ENCODE results near the gene TLDC2.

- no peak for TF ChIP-seq CTCF (IDR thresholded peaks at IDR 0.05; ENCODE audit: low read depth, low read length, missing input control)
- TF ChIP-seq SP1 (IDR thresholded peaks at IDR 0.05) = no peak
- TF ChIP-seq REST (IDR thresholded peaks at IDR 0.05) = no peak
- no peak for TF ChIP-seq RAD21 (IDR thresholded peaks at IDR 0.05)
- no peak for TF ChIP-seq YY1 (IDR thresholded peaks at IDR 0.05)
- TF ChIP-seq TAF1 (conservative IDR thresholded peaks at IDR 0.05) = no peak
- TF ChIP-seq GABPA (IDR thresholded peaks at IDR 0.05 in 1 of 2, conservative IDR thresholded peaks at IDR 0.05 in 1 of 2) = no peak
- TF ChIP-seq ZBTB33 (IDR thresholded peaks at IDR 0.05) = no peak
- TF ChIP-seq JUND (IDR thresholded peaks at IDR 0.05) = no peak
- TF ChIP-seq HNF4A (conservative IDR thresholded peaks at IDR 0.05) = no peak
- no peak for TF ChIP-seq ATF3 (IDR thresholded peaks at IDR 0.05)
- TF ChIP-seq MAX (IDR thresholded peaks at IDR 0.05) = no peak
- TF ChIP-seq EGR1 (IDR thresholded peaks at IDR 0.05; ENCODE audit: low read depth in 2 of 2) = no peak
- TF ChIP-seq FOXA1 (IDR thresholded peaks at IDR 0.05) = no peak
These were observed 9.4 kb downstream of the TLDC2 start for GRCh38 chr20:36885356-36885755.
